HG03457 (cell line): ENCODE results near the gene MGST3.
"Not testable (repeated sequence)": the region's sequence is repeated elsewhere in the genome, so short reads cannot be mapped to it uniquely, and the experiment has no call there.

Experiments used
- ATAC-seq: cut with Tn5 transposase; IDR thresholded peaks from one replicate; pipeline ENCODE4 v1.9.1; 2021; ENCODE audit warnings: moderate number of reproducible peaks; ENCODE audit not compliant: unreplicated experiment

Gene MGST3

DNA sequence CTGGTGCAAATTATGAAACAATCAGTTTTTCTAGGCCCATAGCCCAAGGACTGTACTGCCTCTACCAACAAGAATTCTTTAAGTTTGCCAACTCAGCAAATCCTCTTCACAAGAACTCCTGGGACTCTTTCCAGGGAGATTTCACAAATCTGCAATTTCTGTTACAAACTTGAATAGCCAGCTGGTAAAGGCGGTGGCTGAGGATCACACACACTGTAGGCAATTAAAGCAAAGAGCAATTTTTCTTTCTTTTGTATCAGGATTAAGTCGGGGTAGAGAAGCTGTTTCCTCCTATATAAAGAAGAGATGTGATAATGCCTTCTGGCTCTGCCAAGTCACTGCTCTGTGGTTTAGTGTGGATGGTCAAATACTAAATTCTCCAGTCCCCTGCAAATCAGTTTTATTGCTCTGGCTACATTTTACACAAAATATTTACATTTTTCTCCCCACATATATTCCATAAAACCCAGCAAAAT lies 65.6 kb downstream of the MGST3 start:
- no peak for ATAC-seq

DNA sequence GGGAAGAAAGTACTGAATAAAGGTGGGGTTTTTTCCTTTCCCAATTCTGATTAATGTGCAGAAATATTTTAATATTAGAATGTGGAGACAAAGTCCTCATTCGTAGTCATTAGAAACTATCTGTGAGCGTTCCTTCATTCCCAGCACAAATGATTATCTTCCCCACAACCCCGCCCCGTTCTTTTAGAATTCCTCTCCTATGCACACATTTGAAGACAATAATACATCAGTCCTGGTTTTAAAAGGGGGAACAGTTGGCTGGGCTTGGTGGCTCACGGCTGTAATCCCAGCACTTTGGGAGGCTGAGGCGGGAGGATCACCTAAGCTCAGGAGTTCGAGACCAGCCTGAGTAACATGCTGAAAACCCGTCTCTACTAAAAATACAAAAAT lies 66.5 kb downstream of the MGST3 start:
- no peak for ATAC-seq

DNA sequence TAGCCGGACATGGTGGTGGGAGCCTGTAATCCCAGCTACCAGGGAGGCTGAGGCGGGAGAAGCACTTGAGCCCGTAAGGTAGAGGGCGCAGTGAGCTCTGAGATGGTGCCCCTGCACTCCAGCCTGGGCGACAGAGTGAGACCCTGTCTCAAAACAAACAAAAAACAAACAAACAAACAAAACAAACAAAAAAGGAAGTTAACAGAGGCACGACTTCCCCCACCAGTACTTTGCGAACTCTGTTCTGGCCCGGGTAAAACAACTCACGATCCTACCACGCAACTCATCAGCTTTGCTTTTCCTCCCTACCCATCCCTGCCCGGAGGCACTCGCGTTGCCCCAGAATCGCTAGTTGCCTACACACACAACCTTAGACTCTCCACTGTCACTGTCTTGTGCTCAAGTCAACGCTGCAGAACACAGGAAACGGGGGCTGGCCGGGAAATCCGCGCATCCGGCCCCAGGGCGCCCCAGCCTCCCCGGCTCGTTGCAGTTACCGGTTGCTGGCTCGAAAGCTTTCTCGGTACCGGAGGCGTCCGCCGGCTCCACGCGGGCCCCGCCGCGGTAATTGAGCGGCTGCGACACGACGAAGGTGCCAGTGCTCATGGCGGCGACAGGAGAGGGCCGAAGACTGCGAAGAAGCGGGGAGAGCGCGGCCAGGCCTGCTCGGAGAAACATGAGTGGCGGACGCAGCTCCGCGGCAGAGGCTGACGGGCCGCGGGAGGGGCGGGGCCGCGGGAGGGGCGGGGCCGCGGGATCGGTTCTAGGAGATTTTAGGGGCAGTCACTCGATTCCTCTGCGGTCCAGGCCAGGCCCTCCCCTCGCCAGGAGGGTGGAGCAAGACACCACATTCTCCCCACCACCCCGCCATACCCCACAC lies 67.1 kb downstream of the MGST3 start, which contains the start of gene ALDH9A1:
TSS of gene ALDH9A1 (minus strand) at position 682 of the 880 bp plus-strand sequence. CDS start at position 678, 4 bp downstream.
- ATAC-seq = peak; percentile 93

DNA sequence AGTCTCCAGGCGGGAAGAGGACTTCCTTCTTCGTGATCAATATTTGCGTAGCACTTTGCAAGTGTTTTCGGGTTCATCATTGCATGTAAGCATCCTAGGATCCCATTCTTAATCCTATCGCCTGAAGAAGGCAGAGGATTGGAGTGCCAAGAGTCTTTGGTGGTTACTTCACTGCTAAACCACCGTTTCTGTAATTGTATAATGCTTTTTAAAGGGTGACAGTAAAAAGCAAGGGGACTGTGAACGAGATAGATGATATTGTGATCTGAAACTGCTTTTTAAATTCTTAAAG lies 67.7 kb downstream of the MGST3 start:
- no peak for ATAC-seq

DNA sequence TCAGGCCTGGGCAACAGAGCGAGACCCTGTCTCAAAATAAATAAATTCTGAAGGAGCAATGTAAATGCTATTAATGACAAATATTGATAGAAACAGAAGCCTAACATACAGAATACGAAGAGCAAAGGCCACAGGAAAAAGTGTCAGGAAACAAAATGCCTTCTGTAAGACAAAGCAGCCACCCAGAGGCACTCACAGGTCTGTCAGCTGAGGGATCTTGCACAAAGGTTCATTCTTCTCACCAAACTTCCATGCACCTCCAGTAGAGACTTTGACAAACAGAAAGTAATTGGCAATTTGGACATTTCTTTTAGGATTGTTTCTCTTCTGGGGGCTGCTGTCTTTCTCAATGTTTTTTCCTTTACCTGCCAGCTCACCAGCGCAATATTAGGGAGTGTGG lies 68.5 kb downstream of the MGST3 start:
- ATAC-seq = no peak

DNA sequence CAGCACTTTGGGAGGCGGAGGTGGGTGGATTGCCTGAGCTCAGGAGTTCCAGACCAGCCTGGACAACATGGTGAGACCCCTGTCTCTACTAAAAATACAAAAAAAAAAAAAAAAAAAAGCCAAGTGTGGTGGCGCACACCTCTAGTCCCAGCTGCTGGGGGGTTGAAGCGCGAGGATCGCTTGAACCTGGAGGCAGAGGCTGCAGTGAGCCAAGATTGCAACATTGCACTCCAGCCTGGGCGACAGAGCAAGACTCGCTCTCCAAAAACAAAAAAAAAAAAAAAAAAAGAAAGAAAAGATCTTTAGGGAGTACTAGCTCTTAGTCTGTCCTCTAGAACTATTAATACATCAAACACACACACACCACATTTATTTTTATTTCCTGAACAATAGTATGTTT lies 70.9 kb downstream of the MGST3 start:
- ATAC-seq = not testable (repeated sequence)

DNA sequence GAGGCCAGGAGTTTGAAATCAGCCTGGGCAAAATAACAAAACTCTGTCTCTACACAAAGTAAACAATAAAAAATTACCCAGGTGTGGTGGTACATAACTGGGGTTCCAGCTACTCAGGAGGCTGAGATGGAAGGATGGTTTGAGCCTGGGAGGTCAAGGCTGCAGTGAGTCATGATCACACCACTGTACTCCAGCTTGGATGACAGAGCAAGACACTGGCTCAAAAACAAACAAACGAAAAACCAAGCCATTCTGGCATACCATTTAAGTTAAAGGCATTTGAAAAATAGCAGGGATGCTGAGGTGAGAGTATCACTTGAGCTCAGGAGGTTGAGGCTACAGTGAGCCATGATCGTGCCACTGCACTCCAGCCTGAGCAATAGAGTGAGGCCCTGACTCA lies 72.6 kb downstream of the MGST3 start:
- ATAC-seq = no peak
